Left forelimb (tissue), 1 donor: ENCODE measurements around the gene ITGBL1.
"Not testable (repeated sequence)": the region's sequence is repeated elsewhere in the genome, so short reads cannot be mapped to it uniquely, and the experiment has no call there.

Experiments used
- DNase-seq: peaks from one replicate; pipeline ENCODE4 v3.0.0-alpha.2; 2018; ENCODE audit warnings: low spot score

The ITGBL1 gene

GRCh38 chr13:101512650-101513049, 60.2 kb downstream of the ITGBL1 start:
- DNase-seq = no peak

- DNase-seq = no peak
Measured at GRCh38 chr13:101514100-101514499, 61.6 kb downstream of the ITGBL1 start.

- DNase-seq = no peak
Measured at GRCh38 chr13:101514695-101515275, 62.3 kb downstream of the ITGBL1 start.

- no peak for DNase-seq
Measured at GRCh38 chr13:101515504-101515903, 63.0 kb downstream of the ITGBL1 start.

- no peak for DNase-seq
Measured at GRCh38 chr13:101516262-101516661, 63.8 kb downstream of the ITGBL1 start.

- DNase-seq = no peak
Measured at GRCh38 chr13:101520672-101521071, 68.2 kb downstream of the ITGBL1 start.

- no peak for DNase-seq
Measured at GRCh38 chr13:101521371-101521770, 68.9 kb downstream of the ITGBL1 start.

GRCh38 chr13:101522607-101523006, 70.1 kb downstream of the ITGBL1 start:
- DNase-seq = no peak

GRCh38 chr13:101523154-101524131, 71.0 kb downstream of the ITGBL1 start:
- DNase-seq = no peak

- DNase-seq = no peak
Measured at GRCh38 chr13:101527130-101527529, 74.7 kb downstream of the ITGBL1 start.

GRCh38 chr13:101529422-101529821, 76.9 kb downstream of the ITGBL1 start:
- no peak for DNase-seq

- DNase-seq = no peak
Measured at GRCh38 chr13:101530293-101530692, 77.8 kb downstream of the ITGBL1 start.

GRCh38 chr13:101535192-101535746, 82.8 kb downstream of the ITGBL1 start:
- DNase-seq = no peak

GRCh38 chr13:101536079-101536478, 83.6 kb downstream of the ITGBL1 start:
- DNase-seq = no peak

- DNase-seq = not testable (repeated sequence)
Measured at GRCh38 chr13:101544544-101544943, 92.1 kb downstream of the ITGBL1 start.

GRCh38 chr13:101544979-101545378, 92.5 kb downstream of the ITGBL1 start:
- DNase-seq = no peak

GRCh38 chr13:101545521-101545920, 93.0 kb downstream of the ITGBL1 start:
- DNase-seq = no peak

- no peak for DNase-seq
Measured at GRCh38 chr13:101552286-101552685, 99.8 kb downstream of the ITGBL1 start.

GRCh38 chr13:101552786-101553185, 100.3 kb downstream of the ITGBL1 start:
- DNase-seq = no peak

- no peak for DNase-seq
Measured at GRCh38 chr13:101554420-101555125, 102.1 kb downstream of the ITGBL1 start.

- no peak for DNase-seq
Measured at GRCh38 chr13:101555610-101556009, 103.1 kb downstream of the ITGBL1 start.

GRCh38 chr13:101556676-101557123, 104.2 kb downstream of the ITGBL1 start:
- no peak for DNase-seq
